GM13976 (cell line): ENCODE data around the gene TSHZ2.

ENCODE experiments used
- DNase-seq: peaks from one replicate; pipeline ENCODE4 v3.0.0; 2012; ENCODE audit warnings: low spot score
- in situ Hi-C: fragments of 300-500 bp; cut with MboI; formaldehyde crosslinking; loops from one replicate; pipeline ENCODE4 v1.12.0; 2022; ENCODE audit warnings: low sequenced_read_pairs, mixed read lengths, inconsistent platforms; ENCODE audit not compliant: unreplicated experiment
- TF ChIP-seq, protein P1 (sequence below): IDR thresholded peaks from 2 replicates; pipeline ENCODE4 v1.5.1; 2012; ENCODE audit warnings: borderline replicate concordance, mild to moderate bottlenecking; ENCODE audit not compliant: insufficient read depth; ENCODE audit errors: extremely low read depth, missing control alignments, control extremely low read depth

Gene TSHZ2

DNA sequence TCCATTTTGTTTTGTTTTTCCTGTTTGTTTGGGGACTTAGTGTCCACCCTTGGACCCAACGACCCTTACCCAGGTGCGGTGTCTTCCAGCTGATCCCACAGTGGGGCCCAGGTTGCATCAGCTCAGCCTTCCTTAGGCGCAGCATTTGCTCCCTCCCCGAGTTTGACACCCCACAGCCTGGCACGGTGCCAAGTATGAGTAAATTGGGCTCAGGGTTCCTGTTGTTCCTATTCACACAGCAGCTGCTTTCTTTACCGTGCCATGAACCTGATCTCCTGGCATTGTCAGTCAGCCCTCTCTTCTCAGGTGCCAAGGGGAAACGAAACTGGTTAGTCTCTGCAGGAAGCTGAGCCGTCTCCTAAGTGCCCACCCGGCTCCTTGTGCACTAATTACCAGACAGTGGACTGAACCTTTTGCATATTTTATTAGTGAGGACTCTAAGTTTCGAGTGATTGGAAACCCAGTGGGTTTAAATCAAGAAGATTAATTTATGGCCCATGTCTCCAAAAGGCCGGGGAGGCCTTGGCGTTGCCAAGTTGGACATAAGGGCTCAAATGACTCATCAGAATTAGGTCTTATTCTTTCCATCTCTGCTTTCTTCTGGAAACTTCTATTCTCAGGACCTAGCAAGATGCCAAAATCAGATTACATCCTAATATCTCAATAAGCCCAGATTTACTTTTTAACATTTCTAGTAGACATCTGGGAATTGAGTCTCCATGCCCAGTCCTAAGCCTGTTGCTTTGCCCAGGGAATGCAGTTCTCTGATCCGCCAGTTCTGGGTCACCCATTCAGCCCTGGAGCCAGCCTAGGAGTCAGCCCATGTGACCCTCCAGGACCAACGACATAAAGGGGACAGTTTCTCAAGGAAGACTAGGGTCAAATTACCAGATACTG is 68.8 kb downstream of the TSHZ2 start:
- TF ChIP-seq, protein P1, sequence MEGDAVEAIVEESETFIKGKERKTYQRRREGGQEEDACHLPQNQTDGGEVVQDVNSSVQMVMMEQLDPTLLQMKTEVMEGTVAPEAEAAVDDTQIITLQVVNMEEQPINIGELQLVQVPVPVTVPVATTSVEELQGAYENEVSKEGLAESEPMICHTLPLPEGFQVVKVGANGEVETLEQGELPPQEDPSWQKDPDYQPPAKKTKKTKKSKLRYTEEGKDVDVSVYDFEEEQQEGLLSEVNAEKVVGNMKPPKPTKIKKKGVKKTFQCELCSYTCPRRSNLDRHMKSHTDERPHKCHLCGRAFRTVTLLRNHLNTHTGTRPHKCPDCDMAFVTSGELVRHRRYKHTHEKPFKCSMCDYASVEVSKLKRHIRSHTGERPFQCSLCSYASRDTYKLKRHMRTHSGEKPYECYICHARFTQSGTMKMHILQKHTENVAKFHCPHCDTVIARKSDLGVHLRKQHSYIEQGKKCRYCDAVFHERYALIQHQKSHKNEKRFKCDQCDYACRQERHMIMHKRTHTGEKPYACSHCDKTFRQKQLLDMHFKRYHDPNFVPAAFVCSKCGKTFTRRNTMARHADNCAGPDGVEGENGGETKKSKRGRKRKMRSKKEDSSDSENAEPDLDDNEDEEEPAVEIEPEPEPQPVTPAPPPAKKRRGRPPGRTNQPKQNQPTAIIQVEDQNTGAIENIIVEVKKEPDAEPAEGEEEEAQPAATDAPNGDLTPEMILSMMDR = no peak
- in situ Hi-C loops = no loop called here
- no peak for DNase-seq

DNA sequence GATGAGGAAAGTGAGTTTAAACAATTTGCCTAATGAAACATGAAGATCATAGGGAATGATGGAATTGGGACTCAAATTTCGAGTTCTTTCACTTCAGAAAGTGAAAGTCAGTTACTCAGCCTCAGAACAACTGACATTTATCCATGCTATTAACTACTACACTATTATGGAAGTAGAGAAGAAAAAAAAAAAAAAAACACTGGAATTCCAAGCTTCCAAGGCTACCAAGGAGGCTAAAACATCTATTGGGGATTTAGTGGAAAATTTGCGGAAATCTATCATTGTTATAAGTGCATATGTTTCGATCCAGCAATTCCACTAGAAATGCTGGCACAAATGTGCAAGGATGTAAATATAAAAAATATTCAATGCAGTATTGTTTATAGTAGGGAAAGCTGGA is 70.4 kb downstream of the TSHZ2 start:
- in situ Hi-C loops = no loop called here
- TF ChIP-seq, protein P1 = no peak
- DNase-seq = no peak

DNA sequence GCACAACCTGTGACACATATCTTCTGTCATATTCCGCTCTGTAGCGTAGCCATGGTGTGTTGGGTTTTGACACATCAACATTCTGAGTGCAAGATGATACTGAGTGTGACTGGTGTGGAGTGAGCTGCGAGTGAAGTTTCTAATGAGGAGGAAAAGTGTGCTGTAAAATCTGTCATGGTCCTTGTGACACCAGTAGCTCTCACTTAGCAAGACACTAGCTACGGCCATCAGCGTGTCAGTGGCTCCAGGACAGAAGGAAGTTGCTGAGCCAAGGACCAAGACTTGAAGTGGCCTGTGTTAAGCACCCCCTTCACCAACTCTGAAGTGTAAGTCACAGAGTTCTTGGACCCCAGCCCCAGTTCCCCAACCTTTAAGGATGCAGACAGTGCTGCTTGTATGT is 72.1 kb downstream of the TSHZ2 start:
- DNase-seq = no peak
- in situ Hi-C loops = no loop called here
- TF ChIP-seq, protein P1 = no peak

DNA sequence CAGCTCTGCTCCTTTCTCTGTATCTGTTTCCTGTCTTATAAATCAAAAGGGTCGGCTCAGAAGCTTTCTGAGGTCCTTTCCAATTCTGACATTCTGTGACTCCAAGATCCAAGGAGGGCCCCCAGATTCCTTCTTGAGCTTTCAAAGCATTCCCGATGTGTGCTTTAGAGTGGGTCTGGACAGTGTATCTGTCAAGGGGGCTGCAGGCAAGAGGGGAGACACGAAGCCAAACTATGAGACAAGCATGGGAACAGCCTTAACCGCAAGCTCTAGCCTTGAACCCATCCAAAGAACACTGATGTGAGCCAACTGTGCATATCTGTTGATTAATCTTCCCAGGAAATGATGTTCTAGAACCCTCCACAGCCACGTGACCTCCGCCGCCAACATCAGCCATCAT is 73.8 kb downstream of the TSHZ2 start:
- in situ Hi-C loops = no loop called here
- TF ChIP-seq, protein P1 = no peak
- DNase-seq = no peak

DNA sequence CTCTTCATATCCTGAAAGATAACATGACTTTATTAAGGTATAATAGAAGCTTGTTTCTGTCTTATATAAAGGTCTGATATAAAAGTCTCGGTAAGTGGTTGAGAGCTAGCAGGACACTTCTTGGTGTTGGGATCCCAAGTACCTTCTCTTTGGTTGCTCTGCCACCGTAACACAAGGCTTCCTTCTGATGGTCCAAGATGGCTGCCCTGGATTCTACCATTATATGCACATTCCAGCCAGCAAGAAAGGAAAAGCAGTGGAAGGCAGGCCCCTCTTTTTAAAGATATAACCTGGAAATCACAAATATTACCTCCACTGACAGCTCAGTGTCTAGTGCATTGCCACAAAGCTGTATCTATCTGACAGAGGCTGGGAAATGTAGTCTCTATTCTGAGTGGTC is 75.0 kb downstream of the TSHZ2 start:
- TF ChIP-seq, protein P1 = no peak
- in situ Hi-C loops = no loop called here
- DNase-seq = no peak

DNA sequence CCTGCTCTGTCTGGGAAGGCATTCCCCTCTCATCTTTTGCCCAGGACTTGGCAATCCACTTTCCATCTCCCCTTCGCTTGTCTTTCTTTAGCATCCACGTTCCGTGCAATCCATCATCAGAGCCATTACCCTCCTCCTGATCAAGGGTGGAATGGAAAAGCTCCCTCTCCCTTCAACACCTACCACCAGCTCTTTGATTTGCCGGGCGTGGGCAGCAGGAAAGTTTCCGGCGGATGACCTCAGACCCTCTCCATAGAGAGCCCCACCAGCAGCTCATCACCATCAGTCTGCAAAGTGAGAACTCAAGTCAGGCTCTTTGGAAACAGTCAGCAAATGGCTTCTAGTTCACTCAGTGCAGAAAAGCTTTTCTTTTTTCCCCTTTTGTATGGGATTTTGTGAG is 76.2 kb downstream of the TSHZ2 start:
- TF ChIP-seq, protein P1 = no peak
- no peak for DNase-seq
- in situ Hi-C loops = no loop called here
